Activated gamma-delta T cell (primary cell): Measurements from ENCODE around the gene ELOB.
"Not testable (repeated sequence)": the region's sequence is repeated elsewhere in the genome, so short reads cannot be mapped to it uniquely, and the experiment has no call there.

ENCODE experiments used
- DNase-seq: peaks from one replicate; lab custom pipeline; 2025; lab: John Stamatoyannopoulos, UW

The ELOB gene

GRCh38 chr16:2745116-2745890 is 31.8 kb downstream of the ELOB start:
- no peak for DNase-seq

- DNase-seq: no peak
These were observed 32.4 kb downstream of the ELOB start for GRCh38 chr16:2744711-2745110.

GRCh38 chr16:2743007-2743810 is 33.9 kb downstream of the ELOB start:
- no peak for DNase-seq

- DNase-seq: no peak
These were observed 34.6 kb downstream of the ELOB start for GRCh38 chr16:2742323-2743006.

GRCh38 chr16:2741168-2741567 is 35.9 kb downstream of the ELOB start:
- DNase-seq: no peak

- no peak for DNase-seq
These were observed 36.6 kb downstream of the ELOB start for GRCh38 chr16:2740476-2740875.

- DNase-seq: no peak
These were observed 37.3 kb downstream of the ELOB start for GRCh38 chr16:2739625-2740430.

GRCh38 chr16:2738615-2739014 is 38.5 kb downstream of the ELOB start:
- no peak for DNase-seq

GRCh38 chr16:2737895-2738418 is 39.1 kb downstream of the ELOB start:
- no peak for DNase-seq

GRCh38 chr16:2737238-2737605 is 39.9 kb downstream of the ELOB start:
- no peak for DNase-seq

GRCh38 chr16:2736476-2737237 is 40.4 kb downstream of the ELOB start:
- DNase-seq: no peak

GRCh38 chr16:2734844-2735515 is 42.1 kb downstream of the ELOB start:
- no peak for DNase-seq

- no peak for DNase-seq
These were observed 49.0 kb downstream of the ELOB start for GRCh38 chr16:2728034-2728433.

GRCh38 chr16:2726923-2727322 is 50.2 kb downstream of the ELOB start:
- DNase-seq: no peak

- DNase-seq: no peak
These were observed 52.2 kb downstream of the ELOB start for GRCh38 chr16:2724816-2725348.

GRCh38 chr16:2724088-2724676 is 52.9 kb downstream of the ELOB start:
- no peak for DNase-seq

- not testable (repeated sequence) for DNase-seq
These were observed 55.4 kb downstream of the ELOB start for GRCh38 chr16:2721634-2722173.
